GM19035 (cell line): ENCODE measurements around the gene GALNT18.

Experiments
- ATAC-seq: cut with Tn5 transposase; IDR thresholded peaks from one replicate; pipeline ENCODE4 v1.9.1; 2021; ENCODE audit not compliant: unreplicated experiment

The GALNT18 gene

GRCh38 chr11:11416502-11416901, 205.3 kb downstream of the GALNT18 start:
- ATAC-seq = no peak

GRCh38 chr11:11415901-11416300, 205.9 kb downstream of the GALNT18 start:
- ATAC-seq = no peak

GRCh38 chr11:11414996-11415395, 206.8 kb downstream of the GALNT18 start:
- no peak for ATAC-seq

- no peak for ATAC-seq
Measured at GRCh38 chr11:11413776-11414175, 208.0 kb downstream of the GALNT18 start.

- ATAC-seq = no peak
Measured at GRCh38 chr11:11411401-11411985, 210.3 kb downstream of the GALNT18 start.

GRCh38 chr11:11409901-11410300, 211.9 kb downstream of the GALNT18 start:
- ATAC-seq = no peak

- no peak for ATAC-seq
Measured at GRCh38 chr11:11409224-11409623, 212.6 kb downstream of the GALNT18 start.

- no peak for ATAC-seq
Measured at GRCh38 chr11:11408436-11409221, 213.2 kb downstream of the GALNT18 start.

- no peak for ATAC-seq
Measured at GRCh38 chr11:11407763-11408084, 214.1 kb downstream of the GALNT18 start.

GRCh38 chr11:11407065-11407762, 214.6 kb downstream of the GALNT18 start:
- no peak for ATAC-seq

GRCh38 chr11:11406652-11407051, 215.2 kb downstream of the GALNT18 start:
- ATAC-seq = no peak

- ATAC-seq = no peak
Measured at GRCh38 chr11:11403763-11404725, 217.8 kb downstream of the GALNT18 start.

- no peak for ATAC-seq
Measured at GRCh38 chr11:11401960-11402535, 219.8 kb downstream of the GALNT18 start.

- ATAC-seq = no peak
Measured at GRCh38 chr11:11400635-11401232, 221.1 kb downstream of the GALNT18 start.

- no peak for ATAC-seq
Measured at GRCh38 chr11:11400121-11400520, 221.7 kb downstream of the GALNT18 start.

- ATAC-seq = no peak
Measured at GRCh38 chr11:11397781-11398180, 224.0 kb downstream of the GALNT18 start.

- ATAC-seq = no peak
Measured at GRCh38 chr11:11397036-11397415, 224.8 kb downstream of the GALNT18 start.

GRCh38 chr11:11396301-11397035, 225.3 kb downstream of the GALNT18 start:
- ATAC-seq = no peak

- no peak for ATAC-seq
Measured at GRCh38 chr11:11395126-11395525, 226.7 kb downstream of the GALNT18 start.

- no peak for ATAC-seq
Measured at GRCh38 chr11:11394241-11394640, 227.6 kb downstream of the GALNT18 start.
